GM12865 (cell line): Measurements from ENCODE around the gene KIF26B.
"Not testable (repeated sequence)": the region's sequence is repeated elsewhere in the genome, so short reads cannot be mapped to it uniquely, and the experiment has no call there.

Experiments used
- DNase-seq: peaks from one replicate; pipeline ENCODE4 v3.0.0; 2010; ENCODE audit warnings: low read depth
- H3K4me3 ChIP-seq: 2 replicates; pipeline ENCODE4 v1.5.1; 2011; ENCODE audit warnings: mild to moderate bottlenecking, low read depth, low read length, control low read depth
- TF ChIP-seq, protein P1 (sequence below): IDR thresholded peaks from 2 replicates; pipeline ENCODE4 v1.5.1; 2011; ENCODE audit warnings: low read length, control low read depth, low read depth, inconsistent platforms; ENCODE audit not compliant: insufficient read depth; ENCODE audit errors: missing control alignments

KIF26B gene

DNA sequence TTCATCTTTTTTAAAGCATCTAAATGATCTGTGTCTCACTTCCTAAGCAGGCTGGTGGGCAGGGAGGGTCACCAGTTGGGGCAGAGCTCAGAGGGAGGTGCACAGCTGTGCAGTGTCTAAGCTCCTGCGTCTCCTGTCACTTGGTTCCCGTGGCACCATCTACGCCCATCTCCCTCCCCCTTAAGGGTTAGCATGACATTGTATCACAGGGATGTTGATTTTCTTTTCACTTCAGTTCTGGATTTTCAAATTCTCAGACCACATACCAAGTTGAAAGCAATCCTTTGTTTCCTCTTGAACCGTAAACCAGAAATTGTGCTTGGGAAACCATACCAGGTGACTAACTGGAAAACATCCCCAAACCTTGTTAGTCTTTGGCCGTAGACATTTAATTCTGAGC is 187.0 kb downstream of the KIF26B start:
- DNase-seq, result no peak
- TF ChIP-seq, protein P1, sequence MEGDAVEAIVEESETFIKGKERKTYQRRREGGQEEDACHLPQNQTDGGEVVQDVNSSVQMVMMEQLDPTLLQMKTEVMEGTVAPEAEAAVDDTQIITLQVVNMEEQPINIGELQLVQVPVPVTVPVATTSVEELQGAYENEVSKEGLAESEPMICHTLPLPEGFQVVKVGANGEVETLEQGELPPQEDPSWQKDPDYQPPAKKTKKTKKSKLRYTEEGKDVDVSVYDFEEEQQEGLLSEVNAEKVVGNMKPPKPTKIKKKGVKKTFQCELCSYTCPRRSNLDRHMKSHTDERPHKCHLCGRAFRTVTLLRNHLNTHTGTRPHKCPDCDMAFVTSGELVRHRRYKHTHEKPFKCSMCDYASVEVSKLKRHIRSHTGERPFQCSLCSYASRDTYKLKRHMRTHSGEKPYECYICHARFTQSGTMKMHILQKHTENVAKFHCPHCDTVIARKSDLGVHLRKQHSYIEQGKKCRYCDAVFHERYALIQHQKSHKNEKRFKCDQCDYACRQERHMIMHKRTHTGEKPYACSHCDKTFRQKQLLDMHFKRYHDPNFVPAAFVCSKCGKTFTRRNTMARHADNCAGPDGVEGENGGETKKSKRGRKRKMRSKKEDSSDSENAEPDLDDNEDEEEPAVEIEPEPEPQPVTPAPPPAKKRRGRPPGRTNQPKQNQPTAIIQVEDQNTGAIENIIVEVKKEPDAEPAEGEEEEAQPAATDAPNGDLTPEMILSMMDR, result no peak
- no peak overlapping the region for H3K4me3 ChIP-seq

DNA sequence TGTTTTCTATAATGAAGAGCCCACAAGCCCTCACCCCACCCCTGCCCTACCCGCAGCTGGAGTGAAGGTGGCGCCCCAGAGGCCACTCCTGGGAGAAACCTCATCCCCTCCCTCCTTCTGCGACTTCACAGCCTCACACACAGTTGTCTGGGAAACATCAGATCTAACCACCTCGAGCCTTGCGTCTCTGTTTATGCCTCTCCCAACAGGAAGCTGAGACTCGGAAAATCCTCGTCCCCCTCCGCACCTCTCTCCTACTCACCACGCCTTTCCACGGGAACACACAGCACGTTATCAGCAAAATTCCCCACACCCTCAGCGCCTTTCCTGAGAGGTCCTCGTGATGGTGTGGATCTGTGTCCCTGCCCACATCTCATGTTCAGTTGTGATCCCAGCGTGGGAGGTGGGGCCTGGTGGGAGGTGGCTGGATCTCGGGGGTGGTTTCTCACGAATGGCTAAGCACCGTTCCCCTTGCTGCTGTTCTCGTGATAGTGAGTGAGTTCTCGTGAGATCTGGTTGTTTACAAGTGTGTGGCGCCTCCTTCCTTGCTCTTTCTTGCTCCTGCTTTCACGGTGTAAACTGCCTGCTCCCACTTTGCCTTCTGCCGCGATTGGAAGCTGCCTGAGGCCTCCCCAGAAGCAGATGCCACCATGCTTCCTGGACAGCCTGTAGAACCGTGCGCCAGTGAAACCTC is 190.6 kb downstream of the KIF26B start:
- DNase-seq, result no peak
- TF ChIP-seq, protein P1, result no peak
- H3K4me3 ChIP-seq, result no peak overlapping the region

- no peak for DNase-seq
- TF ChIP-seq, protein P1, result no peak
Measured at GRCh38 chr1:245348626-245349025, 193.8 kb downstream of the KIF26B start.

DNA sequence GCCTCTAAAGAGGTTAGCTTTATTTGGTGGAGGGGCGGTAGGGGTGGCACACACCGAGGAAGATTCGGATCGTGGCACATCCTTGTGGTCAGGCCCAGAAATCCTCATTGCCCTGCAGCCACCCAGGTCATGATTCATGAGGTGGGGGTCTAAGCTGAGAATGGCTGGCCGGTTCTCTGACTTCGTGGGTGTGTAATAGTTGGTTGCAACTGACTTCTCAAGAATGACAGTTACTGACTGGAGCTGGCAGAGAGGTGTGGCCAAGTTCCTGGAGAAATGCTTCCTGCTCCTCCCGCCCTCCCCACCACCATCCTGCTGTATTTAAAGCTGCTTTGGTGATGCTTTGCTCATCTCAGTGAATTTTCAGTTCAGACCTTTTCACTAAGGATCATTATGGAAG is 198.6 kb downstream of the KIF26B start:
- TF ChIP-seq, protein P1, result no peak
- no peak for DNase-seq
- no peak overlapping the region for H3K4me3 ChIP-seq

More at GRCh38 chr1:245348626-245349025, 193.8 kb downstream of the KIF26B start:
- H3K4me3 ChIP-seq, result no peak overlapping the region

DNA sequence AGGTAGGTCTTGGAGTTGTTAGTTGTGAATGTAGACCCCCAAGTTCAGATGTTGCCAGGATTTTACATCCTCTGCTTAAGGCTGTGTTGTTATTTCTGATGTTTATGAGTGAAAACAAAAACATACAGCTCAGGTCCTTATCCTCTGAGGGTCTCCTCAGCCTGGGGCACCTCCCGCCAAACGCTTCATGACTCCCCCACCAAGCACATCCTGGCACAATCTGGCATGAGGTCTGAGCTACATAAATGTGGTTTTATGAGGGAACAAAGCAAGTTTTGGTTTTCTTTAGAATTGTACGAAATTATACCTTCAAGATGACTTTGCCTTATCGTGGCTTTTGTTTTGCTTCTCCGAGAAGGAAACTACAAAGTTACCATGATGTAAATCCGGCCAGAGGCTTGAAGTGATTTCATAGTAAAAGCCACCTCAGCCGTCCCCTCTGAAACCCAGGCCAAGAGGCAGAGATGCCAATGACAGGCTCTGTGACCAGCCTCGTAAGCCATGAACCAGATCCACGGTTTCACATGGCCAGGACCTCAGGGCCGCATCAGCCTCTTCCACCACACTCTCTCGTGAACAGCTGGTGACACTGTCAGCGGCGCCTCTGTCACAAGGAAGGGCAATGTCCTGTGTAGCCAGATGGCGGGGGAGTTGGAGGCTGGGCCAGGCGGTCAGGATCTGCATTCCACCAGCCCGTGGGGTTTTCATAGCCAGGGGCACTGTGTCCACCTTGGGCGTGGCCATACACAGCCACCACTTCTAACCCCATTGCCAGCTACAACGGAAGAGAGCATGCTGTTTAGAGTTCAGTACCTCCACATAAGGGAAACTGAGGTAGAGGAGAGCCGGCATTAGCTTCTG is 199.4 kb downstream of the KIF26B start:
- TF ChIP-seq, protein P1, result no peak

GRCh38 chr1:245355851-245356630 is 201.3 kb downstream of the KIF26B start:
- not testable (repeated sequence) for H3K4me3 ChIP-seq, DNase-seq

More for the DNA sequence above, 199.4 kb downstream of the KIF26B start:
- no peak for DNase-seq
- no peak overlapping the region for H3K4me3 ChIP-seq
